Right lobe of liver (tissue), 6 donors: ENCODE measurements around the gene IL31RA. TPM values are rescaled to one million over a fixed set of nuclear protein-coding genes. Genes with fewer than 3 reads are reported as not detected.

Source experiments
- ATAC-seq, 4 donors: fragments of 200-7000 bp; cut with Tn5 transposase; one replicate each; pipeline ENCODE4 v1.9.1; 2020; ENCODE audit warnings: mild to moderate bottlenecking in 4 of 4, moderate library complexity in 4 of 4
- DNase-seq, 3 donors: peaks; one replicate each; pipeline ENCODE4 v3.0.0-alpha.2; 2020
- H3K27ac ChIP-seq, 3 donors: fragments of 200-600 bp; one replicate each; pipeline ENCODE4 v1.8.0; 2022
- H3K27me3 ChIP-seq, 2 donors: fragments of 200-600 bp; one replicate each; pipeline ENCODE4 v1.8.0; 2022
- H3K36me3 ChIP-seq, 4 donors: fragments of 200-600 bp; sonication (generic) in 1 of 4; one replicate each; pipeline versions ENCODE4 v1.5.1 to v1.8.0; 2017 to 2022; ENCODE audit warnings: control low read depth in 1 of 4
- H3K4me1 ChIP-seq, 4 donors: fragments of 200-600 bp; sonication (generic) in 1 of 4; one replicate each; pipeline versions ENCODE4 v1.5.1 to v1.8.0; 2017 to 2022; ENCODE audit warnings: control low read depth in 1 of 4
- H3K4me3 ChIP-seq, 3 donors: fragments of 200-600 bp; one replicate each; pipeline ENCODE4 v1.8.0; 2022
- H3K9me3 ChIP-seq, 4 donors: fragments of 200-600 bp; sonication (generic) in 1 of 4; one replicate each; pipeline versions ENCODE4 v1.5.1 to v1.8.0; 2017 to 2022; ENCODE audit warnings: control low read depth in 1 of 4
- POLR2A ChIP-seq: fragments of 450-650 bp; IDR thresholded peaks from one replicate; pipeline ENCODE4 v1.6.1; 2017; ENCODE audit warnings: antibody characterized with exemption, mild to moderate bottlenecking
- WGBS: methylation state at CpG from one replicate; pipeline ENCODE4 v1.1.6; 2018; ENCODE audit warnings: low coverage, low lambda C conversion rate; ENCODE audit not compliant: insufficient coverage; ENCODE audit errors: missing lambda C conversion rate; 5-methylcytosine and 5-hydroxymethylcytosine counted together
- intact Hi-C, 2 donors: fragments of 100-400 bp; cut with DNase I; formaldehyde crosslinking; loops; one replicate each; pipeline versions ENCODE4 v1.11.2 to v1.14.1; 2022
- total RNA-seq, 6 experiments: library from RNA; depleted of rRNA in 2 of 6; stranded (reverse); fragments of >200 nt in 2 of 6; fragmentation: NEBNext Ultra II Directional in 3 of 6; extraction: Animal tissue kit (Norgen Biotek cat#: 25700) in 3 of 6; gene quantifications; one replicate each; pipeline versions ENCODE4 v1.1.0 to v1.2.4, GENCODE V29; 2016 to 2023
- TF ChIP-seq, protein P1 (sequence below), 4 donors: fragments of 200-600 bp in 3 of 4; fragments of 450-650 bp in 1 of 4; IDR thresholded peaks; one replicate each; pipeline versions ENCODE4 v1.5.1 to v1.8.0; 2016 to 2022; ENCODE audit warnings: antibody characterized with exemption in 4 of 4, mild to moderate bottlenecking in 2 of 4
- donor health status: DM: no; HTN: yes; CAD: no.
- donor health status: DM: no; HTN: no; CAD: no.
- donor health status: DM: no; HTN: no; CAD: no.
- donor health status: DM: no; HTN: yes; CAD: no.
- donor health status: DM: no; HTN: yes; CAD: no.

IL31RA gene
- total RNA-seq, 6 experiments from 2014 or later = not detected

DNA sequence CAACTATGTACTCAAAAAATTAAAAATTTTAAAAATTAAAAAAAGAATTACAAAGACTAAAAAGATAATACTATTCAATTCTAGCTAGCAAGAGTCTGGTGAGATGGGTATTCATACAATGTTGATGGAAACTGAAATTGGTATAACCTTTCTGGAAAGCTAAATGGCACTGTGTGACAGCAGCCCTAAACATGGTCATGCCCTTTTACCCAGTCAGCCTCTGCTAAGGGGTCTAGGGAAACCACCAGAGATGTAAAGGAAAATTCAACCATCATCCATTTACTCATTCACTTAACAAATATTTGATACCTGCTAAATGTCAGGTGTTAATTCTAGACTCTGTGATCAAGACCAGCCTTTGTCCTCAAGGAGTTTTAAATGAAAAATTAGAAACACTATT, 29.3 kb downstream of the IL31RA start:
- no peaks in the 10 kb centered on the region for H3K27me3 ChIP-seq
- H3K36me3 ChIP-seq = no peaks in the 10 kb centered on the region
- intact Hi-C loops = no loop called here
- H3K4me1 ChIP-seq = no peaks in the 10 kb centered on the region
- TF ChIP-seq POLR2A = no peak
- TF ChIP-seq, protein P1, sequence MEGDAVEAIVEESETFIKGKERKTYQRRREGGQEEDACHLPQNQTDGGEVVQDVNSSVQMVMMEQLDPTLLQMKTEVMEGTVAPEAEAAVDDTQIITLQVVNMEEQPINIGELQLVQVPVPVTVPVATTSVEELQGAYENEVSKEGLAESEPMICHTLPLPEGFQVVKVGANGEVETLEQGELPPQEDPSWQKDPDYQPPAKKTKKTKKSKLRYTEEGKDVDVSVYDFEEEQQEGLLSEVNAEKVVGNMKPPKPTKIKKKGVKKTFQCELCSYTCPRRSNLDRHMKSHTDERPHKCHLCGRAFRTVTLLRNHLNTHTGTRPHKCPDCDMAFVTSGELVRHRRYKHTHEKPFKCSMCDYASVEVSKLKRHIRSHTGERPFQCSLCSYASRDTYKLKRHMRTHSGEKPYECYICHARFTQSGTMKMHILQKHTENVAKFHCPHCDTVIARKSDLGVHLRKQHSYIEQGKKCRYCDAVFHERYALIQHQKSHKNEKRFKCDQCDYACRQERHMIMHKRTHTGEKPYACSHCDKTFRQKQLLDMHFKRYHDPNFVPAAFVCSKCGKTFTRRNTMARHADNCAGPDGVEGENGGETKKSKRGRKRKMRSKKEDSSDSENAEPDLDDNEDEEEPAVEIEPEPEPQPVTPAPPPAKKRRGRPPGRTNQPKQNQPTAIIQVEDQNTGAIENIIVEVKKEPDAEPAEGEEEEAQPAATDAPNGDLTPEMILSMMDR (IDR thresholded peaks at IDR 0.05) = no peak
- H3K4me3 ChIP-seq = no peak overlapping the region
- DNase-seq (no peak), ATAC-seq (no peak)
- H3K27ac ChIP-seq = no peak overlapping the region
- no peaks in the 10 kb centered on the region for H3K9me3 ChIP-seq

DNA sequence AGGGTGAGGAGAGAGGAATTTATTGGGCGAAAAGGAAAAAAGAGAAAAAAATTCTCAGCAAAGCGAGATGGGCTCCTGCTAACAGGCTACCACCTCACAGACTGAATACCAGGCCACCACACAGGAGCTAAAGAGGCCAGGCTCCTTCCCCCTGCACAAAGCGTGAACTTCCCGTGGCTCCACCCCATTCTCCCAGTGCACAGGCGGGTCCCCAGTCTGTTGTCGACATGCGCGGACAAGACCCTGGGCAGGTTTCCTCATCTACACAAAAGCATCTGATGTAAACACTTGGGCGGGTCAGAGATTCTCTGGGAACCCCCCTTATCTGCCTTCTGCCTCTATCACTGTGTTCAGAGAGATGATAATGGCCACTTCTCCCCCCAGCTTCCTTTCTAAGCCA, 34.2 kb downstream of the IL31RA start:
- TF ChIP-seq, protein P1 (IDR thresholded peaks at IDR 0.05) = no peak
- no peak for TF ChIP-seq POLR2A
- Histone ChIP-seq H3K4me1 (no peaks in the 10 kb centered on the region), H3K36me3 (no peaks in the 10 kb centered on the region), H3K9me3 (no peaks in the 10 kb centered on the region), H3K27ac (no peak overlapping the region), H3K4me3 (no peak overlapping the region), H3K27me3 (no peaks in the 10 kb centered on the region)
- no CpG with 5 or more reads among the region's 9 CpGs for WGBS
- ATAC-seq (no peak), DNase-seq (no peak)
- intact Hi-C loops = no loop called here

DNA sequence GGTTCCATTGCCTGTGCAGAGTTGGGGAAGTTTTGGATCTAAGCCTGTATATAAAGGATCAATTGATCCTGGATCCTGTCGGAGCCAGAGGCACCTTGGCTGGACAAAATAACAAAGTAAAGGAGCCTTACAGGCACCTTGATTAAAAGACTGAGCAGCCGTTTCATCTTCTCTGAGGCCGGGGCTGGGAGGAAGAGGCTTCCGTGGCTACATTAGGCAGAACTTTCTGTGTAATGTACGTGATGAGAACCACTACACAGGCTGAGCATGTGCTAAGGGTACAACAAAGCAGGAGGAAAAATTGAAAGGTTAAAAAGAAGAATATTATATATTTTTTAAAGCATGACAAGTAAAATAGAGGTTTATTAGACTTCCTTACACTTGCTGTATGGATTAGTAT, 37.0 kb downstream of the IL31RA start:
- DNase-seq (no peak), ATAC-seq (no peak)
- H3K27ac ChIP-seq = no peak overlapping the region
- TF ChIP-seq POLR2A = no peak
- TF ChIP-seq, protein P1 (IDR thresholded peaks at IDR 0.05) = no peak
- no peaks in the 10 kb centered on the region for H3K36me3 ChIP-seq
- no peaks in the 10 kb centered on the region for H3K4me1 ChIP-seq
- H3K9me3 ChIP-seq = no peaks in the 10 kb centered on the region
- H3K27me3 ChIP-seq = no peaks in the 10 kb centered on the region
- no peak overlapping the region for H3K4me3 ChIP-seq
- intact Hi-C loops = no loop called here
- 82% methylated on average over 5 of the region's 5 CpGs for WGBS

DNA sequence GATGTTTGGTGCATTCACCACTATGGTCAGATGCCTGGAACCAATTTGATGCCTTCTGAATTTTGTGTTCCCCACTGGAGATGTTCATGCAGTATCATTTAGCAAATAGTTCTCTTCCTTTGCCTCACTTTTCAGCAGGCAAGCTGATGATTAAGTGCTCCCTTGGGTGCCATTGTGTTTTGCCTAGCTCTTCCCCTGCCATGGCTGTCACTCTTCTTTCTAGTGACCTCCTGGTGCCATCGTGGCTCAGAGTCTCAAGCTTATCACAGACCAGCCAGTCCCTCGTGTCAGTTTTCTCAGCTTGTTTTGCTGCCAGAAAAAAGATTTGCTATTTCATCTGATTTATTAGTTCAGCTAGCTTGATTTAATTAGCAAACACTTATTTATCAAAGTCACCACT, 41.3 kb downstream of the IL31RA start:
- H3K27me3 ChIP-seq = no peaks in the 10 kb centered on the region
- no peaks in the 10 kb centered on the region for H3K9me3 ChIP-seq
- no peak for TF ChIP-seq POLR2A
- TF ChIP-seq, protein P1 (IDR thresholded peaks at IDR 0.05) = no peak
- no peak overlapping the region for H3K27ac ChIP-seq
- 36% methylated on average over 2 of the region's 2 CpGs for WGBS
- DNase-seq = no peak
- no peak overlapping the region for H3K4me3 ChIP-seq
- intact Hi-C loops = no loop called here
- H3K4me1 ChIP-seq = no peaks in the 10 kb centered on the region
- ATAC-seq = no peak
- no peaks in the 10 kb centered on the region for H3K36me3 ChIP-seq

DNA sequence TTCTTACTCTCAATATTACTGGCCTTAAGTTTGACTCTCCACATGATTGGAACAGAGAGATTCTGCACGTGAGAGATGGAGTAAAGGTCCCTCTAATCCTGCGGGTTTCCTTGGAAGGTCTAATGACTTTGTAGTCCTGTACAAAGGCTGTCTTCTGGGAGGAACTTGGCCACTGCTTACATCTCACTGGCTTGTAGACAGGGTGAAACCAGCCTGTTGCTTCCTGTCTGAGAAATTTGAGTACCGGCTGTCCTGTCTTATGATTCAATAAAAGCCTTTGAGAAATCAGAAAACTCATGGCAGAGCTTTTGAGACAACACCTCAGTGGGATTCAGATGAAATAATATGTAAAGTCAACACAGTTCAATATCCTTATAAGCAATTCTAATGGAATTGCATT, 43.0 kb downstream of the IL31RA start:
- Histone ChIP-seq H3K9me3 (no peaks in the 10 kb centered on the region), H3K4me1 (no peaks in the 10 kb centered on the region), H3K27me3 (no peaks in the 10 kb centered on the region), H3K27ac (no peak overlapping the region), H3K36me3 (no peaks in the 10 kb centered on the region), H3K4me3 (no peak overlapping the region)
- DNase-seq = no peak
- ATAC-seq = no peak
- TF ChIP-seq, protein P1 (IDR thresholded peaks at IDR 0.05) = no peak
- no peak for TF ChIP-seq POLR2A
- intact Hi-C loops = no loop called here
- 53% methylated on average over 3 of the region's 3 CpGs for WGBS
